ENCODE data around the gene CCDC80. TPM values are rescaled to one million over a fixed set of nuclear protein-coding genes. Genes with fewer than 3 reads are reported as not detected.

The CCDC80 gene
- total and polyA plus RNA-seq, 9 of the 15 experiments (the other 6 are each of a cell fraction or from before 2014, with no cell fraction given) = 0.17 to 2.0 (median 1.1) TPM

DNA sequence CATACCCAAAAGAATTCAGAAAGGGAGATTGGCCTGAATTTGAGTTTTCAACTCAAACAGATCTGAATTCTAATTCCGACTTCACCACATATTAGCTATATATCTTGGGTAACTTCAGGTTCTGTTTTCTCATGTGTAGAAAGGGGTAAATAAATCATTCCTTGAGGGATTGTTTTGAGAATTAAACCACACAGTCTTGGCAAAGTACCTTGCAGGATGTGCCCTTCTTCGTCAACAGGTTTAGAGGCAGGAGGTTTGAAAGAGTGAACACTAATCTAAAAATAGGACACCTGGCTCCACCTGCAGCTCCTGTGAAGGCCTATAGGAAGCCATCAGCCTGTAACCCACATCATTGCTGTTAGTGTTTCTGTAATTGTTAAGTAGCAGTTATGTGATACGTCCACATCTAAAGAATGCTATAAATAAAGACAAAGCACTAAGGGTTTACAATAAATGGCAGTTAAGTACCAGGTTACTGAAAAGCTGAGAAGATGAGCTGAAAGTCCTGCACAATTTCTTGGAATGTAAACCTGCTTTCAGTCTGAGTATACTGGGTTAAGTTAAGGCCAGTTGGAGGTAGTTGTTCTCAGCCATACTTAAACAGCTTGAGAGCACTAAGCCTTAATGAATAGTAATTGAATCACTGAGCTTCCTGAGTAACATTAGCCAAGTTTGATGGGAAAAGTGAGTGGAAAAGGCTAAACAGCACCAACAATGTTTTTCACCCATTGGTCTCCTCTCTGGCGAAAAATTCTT lies 6.0 kb downstream of the CCDC80 start (continued):
- TF ChIP-seq, protein P1, sequence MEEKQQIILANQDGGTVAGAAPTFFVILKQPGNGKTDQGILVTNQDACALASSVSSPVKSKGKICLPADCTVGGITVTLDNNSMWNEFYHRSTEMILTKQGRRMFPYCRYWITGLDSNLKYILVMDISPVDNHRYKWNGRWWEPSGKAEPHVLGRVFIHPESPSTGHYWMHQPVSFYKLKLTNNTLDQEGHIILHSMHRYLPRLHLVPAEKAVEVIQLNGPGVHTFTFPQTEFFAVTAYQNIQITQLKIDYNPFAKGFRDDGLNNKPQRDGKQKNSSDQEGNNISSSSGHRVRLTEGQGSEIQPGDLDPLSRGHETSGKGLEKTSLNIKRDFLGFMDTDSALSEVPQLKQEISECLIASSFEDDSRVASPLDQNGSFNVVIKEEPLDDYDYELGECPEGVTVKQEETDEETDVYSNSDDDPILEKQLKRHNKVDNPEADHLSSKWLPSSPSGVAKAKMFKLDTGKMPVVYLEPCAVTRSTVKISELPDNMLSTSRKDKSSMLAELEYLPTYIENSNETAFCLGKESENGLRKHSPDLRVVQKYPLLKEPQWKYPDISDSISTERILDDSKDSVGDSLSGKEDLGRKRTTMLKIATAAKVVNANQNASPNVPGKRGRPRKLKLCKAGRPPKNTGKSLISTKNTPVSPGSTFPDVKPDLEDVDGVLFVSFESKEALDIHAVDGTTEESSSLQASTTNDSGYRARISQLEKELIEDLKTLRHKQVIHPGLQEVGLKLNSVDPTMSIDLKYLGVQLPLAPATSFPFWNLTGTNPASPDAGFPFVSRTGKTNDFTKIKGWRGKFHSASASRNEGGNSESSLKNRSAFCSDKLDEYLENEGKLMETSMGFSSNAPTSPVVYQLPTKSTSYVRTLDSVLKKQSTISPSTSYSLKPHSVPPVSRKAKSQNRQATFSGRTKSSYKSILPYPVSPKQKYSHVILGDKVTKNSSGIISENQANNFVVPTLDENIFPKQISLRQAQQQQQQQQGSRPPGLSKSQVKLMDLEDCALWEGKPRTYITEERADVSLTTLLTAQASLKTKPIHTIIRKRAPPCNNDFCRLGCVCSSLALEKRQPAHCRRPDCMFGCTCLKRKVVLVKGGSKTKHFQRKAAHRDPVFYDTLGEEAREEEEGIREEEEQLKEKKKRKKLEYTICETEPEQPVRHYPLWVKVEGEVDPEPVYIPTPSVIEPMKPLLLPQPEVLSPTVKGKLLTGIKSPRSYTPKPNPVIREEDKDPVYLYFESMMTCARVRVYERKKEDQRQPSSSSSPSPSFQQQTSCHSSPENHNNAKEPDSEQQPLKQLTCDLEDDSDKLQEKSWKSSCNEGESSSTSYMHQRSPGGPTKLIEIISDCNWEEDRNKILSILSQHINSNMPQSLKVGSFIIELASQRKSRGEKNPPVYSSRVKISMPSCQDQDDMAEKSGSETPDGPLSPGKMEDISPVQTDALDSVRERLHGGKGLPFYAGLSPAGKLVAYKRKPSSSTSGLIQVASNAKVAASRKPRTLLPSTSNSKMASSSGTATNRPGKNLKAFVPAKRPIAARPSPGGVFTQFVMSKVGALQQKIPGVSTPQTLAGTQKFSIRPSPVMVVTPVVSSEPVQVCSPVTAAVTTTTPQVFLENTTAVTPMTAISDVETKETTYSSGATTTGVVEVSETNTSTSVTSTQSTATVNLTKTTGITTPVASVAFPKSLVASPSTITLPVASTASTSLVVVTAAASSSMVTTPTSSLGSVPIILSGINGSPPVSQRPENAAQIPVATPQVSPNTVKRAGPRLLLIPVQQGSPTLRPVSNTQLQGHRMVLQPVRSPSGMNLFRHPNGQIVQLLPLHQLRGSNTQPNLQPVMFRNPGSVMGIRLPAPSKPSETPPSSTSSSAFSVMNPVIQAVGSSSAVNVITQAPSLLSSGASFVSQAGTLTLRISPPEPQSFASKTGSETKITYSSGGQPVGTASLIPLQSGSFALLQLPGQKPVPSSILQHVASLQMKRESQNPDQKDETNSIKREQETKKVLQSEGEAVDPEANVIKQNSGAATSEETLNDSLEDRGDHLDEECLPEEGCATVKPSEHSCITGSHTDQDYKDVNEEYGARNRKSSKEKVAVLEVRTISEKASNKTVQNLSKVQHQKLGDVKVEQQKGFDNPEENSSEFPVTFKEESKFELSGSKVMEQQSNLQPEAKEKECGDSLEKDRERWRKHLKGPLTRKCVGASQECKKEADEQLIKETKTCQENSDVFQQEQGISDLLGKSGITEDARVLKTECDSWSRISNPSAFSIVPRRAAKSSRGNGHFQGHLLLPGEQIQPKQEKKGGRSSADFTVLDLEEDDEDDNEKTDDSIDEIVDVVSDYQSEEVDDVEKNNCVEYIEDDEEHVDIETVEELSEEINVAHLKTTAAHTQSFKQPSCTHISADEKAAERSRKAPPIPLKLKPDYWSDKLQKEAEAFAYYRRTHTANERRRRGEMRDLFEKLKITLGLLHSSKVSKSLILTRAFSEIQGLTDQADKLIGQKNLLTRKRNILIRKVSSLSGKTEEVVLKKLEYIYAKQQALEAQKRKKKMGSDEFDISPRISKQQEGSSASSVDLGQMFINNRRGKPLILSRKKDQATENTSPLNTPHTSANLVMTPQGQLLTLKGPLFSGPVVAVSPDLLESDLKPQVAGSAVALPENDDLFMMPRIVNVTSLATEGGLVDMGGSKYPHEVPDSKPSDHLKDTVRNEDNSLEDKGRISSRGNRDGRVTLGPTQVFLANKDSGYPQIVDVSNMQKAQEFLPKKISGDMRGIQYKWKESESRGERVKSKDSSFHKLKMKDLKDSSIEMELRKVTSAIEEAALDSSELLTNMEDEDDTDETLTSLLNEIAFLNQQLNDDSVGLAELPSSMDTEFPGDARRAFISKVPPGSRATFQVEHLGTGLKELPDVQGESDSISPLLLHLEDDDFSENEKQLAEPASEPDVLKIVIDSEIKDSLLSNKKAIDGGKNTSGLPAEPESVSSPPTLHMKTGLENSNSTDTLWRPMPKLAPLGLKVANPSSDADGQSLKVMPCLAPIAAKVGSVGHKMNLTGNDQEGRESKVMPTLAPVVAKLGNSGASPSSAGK (IDR thresholded peaks at IDR 0.05) = no peak
- no peak for TF ChIP-seq RFX7 (CRISPR knock-in tag; IDR thresholded peaks at IDR 0.05)

Measured in K562 (cell line).